Testis (tissue), 2 donors: ENCODE measurements around the gene IFT74.

Experiments used
- POLR2A ChIP-seq: fragments of 450-650 bp; IDR thresholded peaks from one replicate; pipeline ENCODE4 v1.6.1; 2017; ENCODE audit warnings: antibody characterized with exemption, mild to moderate bottlenecking, moderate library complexity
- TF ChIP-seq, protein P1 (sequence below), 3 experiments: fragments of 450-650 bp in 2 of 3; fragments of 200-600 bp in 1 of 3; sonication (generic) in 1 of 3; IDR thresholded peaks; one replicate each; pipeline ENCODE4 v1.5.1; 2016 to 2019; ENCODE audit warnings: antibody characterized with exemption in 3 of 3, mild to moderate bottlenecking in 2 of 3, moderate library complexity in 1 of 3

GRCh38 chr9:27085456-27085855, 129.2 kb downstream of the IFT74 start:
- TF ChIP-seq, protein P1, sequence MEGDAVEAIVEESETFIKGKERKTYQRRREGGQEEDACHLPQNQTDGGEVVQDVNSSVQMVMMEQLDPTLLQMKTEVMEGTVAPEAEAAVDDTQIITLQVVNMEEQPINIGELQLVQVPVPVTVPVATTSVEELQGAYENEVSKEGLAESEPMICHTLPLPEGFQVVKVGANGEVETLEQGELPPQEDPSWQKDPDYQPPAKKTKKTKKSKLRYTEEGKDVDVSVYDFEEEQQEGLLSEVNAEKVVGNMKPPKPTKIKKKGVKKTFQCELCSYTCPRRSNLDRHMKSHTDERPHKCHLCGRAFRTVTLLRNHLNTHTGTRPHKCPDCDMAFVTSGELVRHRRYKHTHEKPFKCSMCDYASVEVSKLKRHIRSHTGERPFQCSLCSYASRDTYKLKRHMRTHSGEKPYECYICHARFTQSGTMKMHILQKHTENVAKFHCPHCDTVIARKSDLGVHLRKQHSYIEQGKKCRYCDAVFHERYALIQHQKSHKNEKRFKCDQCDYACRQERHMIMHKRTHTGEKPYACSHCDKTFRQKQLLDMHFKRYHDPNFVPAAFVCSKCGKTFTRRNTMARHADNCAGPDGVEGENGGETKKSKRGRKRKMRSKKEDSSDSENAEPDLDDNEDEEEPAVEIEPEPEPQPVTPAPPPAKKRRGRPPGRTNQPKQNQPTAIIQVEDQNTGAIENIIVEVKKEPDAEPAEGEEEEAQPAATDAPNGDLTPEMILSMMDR (IDR thresholded peaks at IDR 0.05) = no peak
- no peak for TF ChIP-seq POLR2A
